ENCODE results near the gene TMEM171.

TMEM171 gene

GRCh38 chr5:73112359-73112758 is 8.0 kb upstream of the TMEM171 start:
- H3K36me3 ChIP-seq (ENCODE audit: insufficient read depth, low read length) = no peaks in the 10 kb centered on the region
- H3K4me1 ChIP-seq (ENCODE audit: insufficient read depth, low read length) = no peaks in the 10 kb centered on the region
- TF ChIP-seq CTCF (IDR thresholded peaks at IDR 0.05; ENCODE audit: borderline replicate concordance, extremely low read depth, low read length, poor library complexity, severe bottlenecking) (no peak), EZH2 (IDR thresholded peaks at IDR 0.05; ENCODE audit: borderline replicate concordance, low read depth, low read length, severe bottlenecking) (no peak)
- no peaks in the 10 kb centered on the region for H4K20me1 ChIP-seq (ENCODE audit: insufficient read depth, low read length)
- peaks cover 3% of the 10 kb centered on the region for H3K27me3 ChIP-seq (ENCODE audit: insufficient read depth, low read length, poor library complexity)
- no peak overlapping the region for H3K27ac ChIP-seq (ENCODE audit: low read length)
- no peak overlapping the region for H3K4me3 ChIP-seq (ENCODE audit: low read depth in 1 of 2, low read length in 2 of 2)
- no peaks in the 10 kb centered on the region for H3K9me3 ChIP-seq (ENCODE audit: insufficient read depth, low read length, severe bottlenecking)
- no peak overlapping the region for H3K4me2 ChIP-seq (ENCODE audit: insufficient read depth, low read length)
- no peaks in the 10 kb centered on the region for H3K79me2 ChIP-seq (ENCODE audit: insufficient read depth, low read length)
- no peak for DNase-seq
- ATAC-seq (ENCODE audit: insufficient read depth, low read depth) = no peak
- no peak overlapping the region for H3K9ac ChIP-seq (ENCODE audit: low read depth, low read length)
- no peak overlapping the region for H2AFZ ChIP-seq (ENCODE audit: low read depth, low read length)

- DNase-seq (no peak), ATAC-seq (ENCODE audit: insufficient read depth, low read depth) (no peak)
- H3K27me3 ChIP-seq (ENCODE audit: insufficient read depth, low read length, poor library complexity) = peaks cover 3% of the 10 kb centered on the region
- no peak for TF ChIP-seq EZH2 (IDR thresholded peaks at IDR 0.05; ENCODE audit: borderline replicate concordance, low read depth, low read length, severe bottlenecking)
- no peak for TF ChIP-seq CTCF (IDR thresholded peaks at IDR 0.05; ENCODE audit: borderline replicate concordance, extremely low read depth, low read length, poor library complexity, severe bottlenecking)
- no peaks in the 10 kb centered on the region for H3K36me3 ChIP-seq (ENCODE audit: insufficient read depth, low read length)
- H3K4me2 ChIP-seq (ENCODE audit: insufficient read depth, low read length) = no peak overlapping the region
- H3K9ac ChIP-seq (ENCODE audit: low read depth, low read length) = no peak overlapping the region
- H4K20me1 ChIP-seq (ENCODE audit: insufficient read depth, low read length) = no peaks in the 10 kb centered on the region
- H3K79me2 ChIP-seq (ENCODE audit: insufficient read depth, low read length) = no peaks in the 10 kb centered on the region
- H3K4me1 ChIP-seq (ENCODE audit: insufficient read depth, low read length) = no peaks in the 10 kb centered on the region
- no peaks in the 10 kb centered on the region for H3K9me3 ChIP-seq (ENCODE audit: insufficient read depth, low read length, severe bottlenecking)
- no peak overlapping the region for H2AFZ ChIP-seq (ENCODE audit: low read depth, low read length)
- H3K27ac ChIP-seq (ENCODE audit: low read length) = no peak overlapping the region
- H3K4me3 ChIP-seq (ENCODE audit: low read depth in 1 of 2, low read length in 2 of 2) = no peak overlapping the region
Measured at GRCh38 chr5:73114044-73114688, 6.2 kb upstream of the TMEM171 start.

- no peak overlapping the region for H3K4me3 ChIP-seq (ENCODE audit: low read depth in 1 of 2, low read length in 2 of 2)
- no peaks in the 10 kb centered on the region for H3K4me1 ChIP-seq (ENCODE audit: insufficient read depth, low read length)
- no peak overlapping the region for H3K27ac ChIP-seq (ENCODE audit: low read length)
- H4K20me1 ChIP-seq (ENCODE audit: insufficient read depth, low read length) = no peaks in the 10 kb centered on the region
- no peak overlapping the region for H3K4me2 ChIP-seq (ENCODE audit: insufficient read depth, low read length)
- H3K27me3 ChIP-seq (ENCODE audit: insufficient read depth, low read length, poor library complexity) = peaks cover 3% of the 10 kb centered on the region
- no peak for TF ChIP-seq EZH2 (IDR thresholded peaks at IDR 0.05; ENCODE audit: borderline replicate concordance, low read depth, low read length, severe bottlenecking)
- DNase-seq (no peak), ATAC-seq (ENCODE audit: insufficient read depth, low read depth) (no peak)
- H3K9ac ChIP-seq (ENCODE audit: low read depth, low read length) = no peak overlapping the region
- no peaks in the 10 kb centered on the region for H3K79me2 ChIP-seq (ENCODE audit: insufficient read depth, low read length)
- no peak overlapping the region for H2AFZ ChIP-seq (ENCODE audit: low read depth, low read length)
- no peaks in the 10 kb centered on the region for H3K9me3 ChIP-seq (ENCODE audit: insufficient read depth, low read length, severe bottlenecking)
- H3K36me3 ChIP-seq (ENCODE audit: insufficient read depth, low read length) = no peaks in the 10 kb centered on the region
Measured at GRCh38 chr5:73115399-73116051, 4.8 kb upstream of the TMEM171 start.

DNA sequence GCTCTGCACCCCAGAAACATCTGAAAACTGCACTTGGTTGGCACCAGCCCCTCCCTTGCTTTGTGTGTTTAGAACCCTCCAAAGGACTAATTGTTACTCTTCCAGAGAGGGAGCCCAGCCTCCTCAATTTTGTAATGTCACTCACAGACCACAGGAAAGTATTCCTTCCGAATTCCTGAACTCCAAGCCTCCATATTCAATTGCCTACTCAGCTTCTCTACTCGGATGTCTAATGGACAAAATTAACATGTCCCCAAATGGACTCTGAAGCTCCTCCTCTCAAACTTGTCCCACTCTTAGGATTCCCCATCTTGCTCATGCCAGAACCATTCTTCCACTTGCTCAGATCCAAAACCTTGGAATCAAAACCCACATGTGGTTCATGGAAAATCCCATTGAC is 3.9 kb upstream of the TMEM171 start:
- TF ChIP-seq CTCF (IDR thresholded peaks at IDR 0.05; ENCODE audit: borderline replicate concordance, extremely low read depth, low read length, poor library complexity, severe bottlenecking) = no peak
- TF ChIP-seq EZH2 (IDR thresholded peaks at IDR 0.05; ENCODE audit: borderline replicate concordance, low read depth, low read length, severe bottlenecking) = no peak
- Histone ChIP-seq H4K20me1 (ENCODE audit: insufficient read depth, low read length) (no peaks in the 10 kb centered on the region), H3K4me3 (ENCODE audit: low read depth in 1 of 2, low read length in 2 of 2) (no peak overlapping the region), H2AFZ (ENCODE audit: low read depth, low read length) (no peak overlapping the region), H3K4me1 (ENCODE audit: insufficient read depth, low read length) (no peaks in the 10 kb centered on the region), H3K36me3 (ENCODE audit: insufficient read depth, low read length) (no peaks in the 10 kb centered on the region), H3K4me2 (ENCODE audit: insufficient read depth, low read length) (no peak overlapping the region), H3K27ac (ENCODE audit: low read length) (no peak overlapping the region), H3K79me2 (ENCODE audit: insufficient read depth, low read length) (no peaks in the 10 kb centered on the region), H3K9me3 (ENCODE audit: insufficient read depth, low read length, severe bottlenecking) (no peaks in the 10 kb centered on the region), H3K9ac (ENCODE audit: low read depth, low read length) (no peak overlapping the region), H3K27me3 (ENCODE audit: insufficient read depth, low read length, poor library complexity) (peaks cover 3% of the 10 kb centered on the region)
- DNase-seq (no peak), ATAC-seq (ENCODE audit: insufficient read depth, low read depth) (no peak)
